Heart right ventricle (tissue), 16 donors: ENCODE results near the gene FRZB. TPM values are rescaled to one million over a fixed set of nuclear protein-coding genes. Genes with fewer than 3 reads are reported as not detected.
"Not testable (repeated sequence)": the region's sequence is repeated elsewhere in the genome, so short reads cannot be mapped to it uniquely, and the experiment has no call there.

Experiments
- ATAC-seq, 8 donors: fragments of 200-7000 bp; cut with Tn5 transposase; one replicate each; pipeline ENCODE4 v1.9.1; 2020; ENCODE audit warnings: mild to moderate bottlenecking in 8 of 8, moderate library complexity in 8 of 8, moderate number of reproducible peaks in 1 of 8
- DNase-seq, 2 donors: peaks; one replicate each; pipeline ENCODE4 v3.0.0-alpha.2; 2020
- H3K27ac ChIP-seq, 10 donors: fragments of 200-600 bp; sonication (generic) in 2 of 10; one replicate each; pipeline versions ENCODE4 v1.5.0 to v1.8.0; 2020 to 2022; ENCODE audit warnings: mild to moderate bottlenecking in 3 of 10
- H3K27me3 ChIP-seq, 7 donors: fragments of 200-600 bp; one replicate each; pipeline ENCODE4 v1.8.0; 2021 to 2022; ENCODE audit warnings: mild to moderate bottlenecking in 2 of 7
- H3K36me3 ChIP-seq, 9 donors: fragments of 200-600 bp; sonication (generic) in 1 of 9; one replicate each; pipeline versions ENCODE4 v1.5.0 to v1.8.0; 2020 to 2022; ENCODE audit warnings: mild to moderate bottlenecking in 2 of 9
- H3K4me1 ChIP-seq, 9 donors: fragments of 200-600 bp; sonication (generic) in 1 of 9; one replicate each; pipeline versions ENCODE4 v1.5.0 to v1.8.0; 2020 to 2022; ENCODE audit warnings: mild to moderate bottlenecking in 4 of 9
- H3K4me3 ChIP-seq, 10 donors: fragments of 200-600 bp; sonication (generic) in 2 of 10; one replicate each; pipeline versions ENCODE4 v1.5.0 to v1.8.0; 2020 to 2022; ENCODE audit warnings: mild to moderate bottlenecking in 7 of 10, moderate library complexity in 2 of 10
- H3K9me3 ChIP-seq, 11 donors: fragments of 200-600 bp in 10 of 11; sonication (generic) in 2 of 11; one replicate each; pipeline versions ENCODE4 v1.5.0 to v1.8.0; 2013 to 2022; ENCODE audit warnings: mild to moderate bottlenecking in 2 of 11, control low read depth in 1 of 11, moderate library complexity in 1 of 11
- CTCF ChIP-seq, 9 donors: fragments of 200-600 bp; sonication (generic) in 2 of 9; IDR thresholded peaks; one replicate each; pipeline versions ENCODE4 v1.5.0 to v1.8.0; 2021 to 2022; ENCODE audit warnings: antibody characterized with exemption in 9 of 9, mild to moderate bottlenecking in 5 of 9, moderate library complexity in 1 of 9
- WGBS, 2 donors: extraction: QIAGEN DNeasy Blood & Tissue Kit; methylation state at CpG; one replicate each; pipeline ENCODE4 v1.1.7; 2013; ENCODE audit warnings: inconsistent platforms in 1 of 2; 5-methylcytosine and 5-hydroxymethylcytosine counted together
- intact Hi-C, 10 donors: fragments of 100-400 bp; cut with DNase I; formaldehyde crosslinking; loops; one replicate each; pipeline versions ENCODE4 v1.11.1 to v1.14.2; 2022
- polyA plus RNA-seq, 2 donors: library from polyadenylated mRNA; stranded (reverse); fragments of 200-250 nt; gene quantifications; one replicate each; pipeline ENCODE4 v1.2.3, GENCODE V29; 2013
- total RNA-seq, 10 donors: library from RNA; stranded (reverse); fragmentation: NEBNext Ultra II Directional in 3 of 10; extraction: Animal tissue kit (Norgen Biotek cat#: 25700) in 3 of 10; gene quantifications; one replicate each; pipeline versions ENCODE4 v1.2.1 to v1.2.4, GENCODE V29; 2021 to 2023
- donor health status: Arrhythmogenic right ventricular cardiomyopathy.
- donor health status: ischemic (EF 13 %, LVEDD 7.1; RV severe dilation, severe dysfunction).
- donor health status: healthy with polysubstance abuse.
- donor health status: DM: no; HTN: yes; CAD: no.
- donor health status: DM: no; HTN: no; CAD: no.
- donor health status: ischemic (EF 25% LVEDD 6.9; RV normal size, moderate dysfunction).
- donor health status: ischemic (EF 25% LVEDD 5.7; RV mildly dilated, moderate dysfunction).
- donor health status: healthy.
- donor health status: DM: yes; HTN: yes; CAD: no.
- donor health status: Ischemic cardiomyopathy.
- donor health status: ischemic (EF 35%, LVEDD 5.7; RV mildly dilated, moderate dysfunction).
- donor health status: nonischemic (EF 11% LVEDD 7.7; RV severe dilation, severe dysfunction).
- donor health status: DM: yes; HTN: yes; CAD: no.
- donor health status: PGD.
- donor health status: ischemic (EF 29% LVEDD 5.4; RV normal size, mild dysfunction).
- donor health status: nonischemic (EF 23%, LVEDD 6.1; RV moderate dilation, normal function).

FRZB gene
- total and polyA plus RNA-seq, 12 donors = 0.85 to 5.7 (median 2.2) TPM

- Histone ChIP-seq H3K4me3 (no peak overlapping the region), H3K27ac (no peak overlapping the region), H3K27me3 (no peaks in the 10 kb centered on the region), H3K4me1 (no peaks in the 10 kb centered on the region), H3K36me3 (no peaks in the 10 kb centered on the region), H3K9me3 (peaks cover 0 to 3% (median 0%) of the 10 kb centered on the region in 11 donors)
- ATAC-seq (no peak), DNase-seq (no peak)
- 93% methylated on average over 4 of the region's 4 CpGs for WGBS, 2 donors
- intact Hi-C loops = no loop called here
- TF ChIP-seq CTCF (IDR thresholded peaks at IDR 0.05) = no peak
Measured at GRCh38 chr2:182895169-182895568, 28.7 kb upstream of the FRZB start.

- 94 to 97% methylated on average over 9 of the region's 9 CpGs for WGBS, 2 donors
- DNase-seq (no peak), ATAC-seq (peak in 1 of 8 donors; percentile 26)
- Histone ChIP-seq H3K27me3 (no peaks in the 10 kb centered on the region), H3K36me3 (no peaks in the 10 kb centered on the region), H3K4me3 (no peak overlapping the region), H3K4me1 (no peaks in the 10 kb centered on the region), H3K27ac (no peak overlapping the region), H3K9me3 (peaks cover 0 to 3% (median 0%) of the 10 kb centered on the region in 11 donors)
- intact Hi-C loops = no loop called here
- no peak for TF ChIP-seq CTCF (IDR thresholded peaks at IDR 0.05)
Measured at GRCh38 chr2:182894174-182894573, 27.7 kb upstream of the FRZB start.

GRCh38 chr2:182893666-182894065 is 27.2 kb upstream of the FRZB start:
- H3K27ac ChIP-seq = no peak overlapping the region
- intact Hi-C loops = no loop called here

DNA sequence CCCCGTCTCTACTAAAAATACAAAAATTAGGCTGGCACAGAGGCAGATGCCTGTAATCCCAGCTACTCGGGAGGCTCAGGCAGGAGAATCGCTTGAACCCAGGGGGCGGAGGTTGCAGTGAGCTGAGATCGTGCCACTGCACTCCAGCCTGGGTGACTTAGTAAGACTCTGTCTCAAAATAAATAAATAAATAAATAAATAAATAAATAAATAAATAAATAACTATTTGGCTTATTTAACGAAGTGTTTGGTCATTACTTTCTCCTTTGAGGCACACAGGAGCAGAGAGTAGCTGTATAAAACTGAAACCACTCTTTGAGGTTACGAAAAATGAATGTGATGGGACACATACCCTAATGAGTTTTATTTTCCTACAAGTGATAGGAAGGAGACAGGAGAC is 26.6 kb upstream of the FRZB start:
- H3K4me1 ChIP-seq, H3K27ac ChIP-seq, H3K9me3 ChIP-seq, H3K36me3 ChIP-seq, DNase-seq, H3K27me3 ChIP-seq, H3K4me3 ChIP-seq, ATAC-seq, intact Hi-C loops: not testable (repeated sequence)
- WGBS, 2 donors = 94 to 100% methylated on average over 7 of the region's 7 CpGs

More at GRCh38 chr2:182893666-182894065, 27.2 kb upstream of the FRZB start:
- WGBS, 2 donors = 88 to 97% methylated on average over 11 of the region's 11 CpGs
- Histone ChIP-seq H3K36me3 (no peaks in the 10 kb centered on the region), H3K4me1 (no peaks in the 10 kb centered on the region), H3K4me3 (no peak overlapping the region), H3K9me3 (peaks cover 0 to 3% (median 0%) of the 10 kb centered on the region in 11 donors), H3K27me3 (no peaks in the 10 kb centered on the region)
- no peak for ATAC-seq
- DNase-seq = no peak
- no peak for TF ChIP-seq CTCF (IDR thresholded peaks at IDR 0.05)

- 67 to 82% methylated on average over 4 of the region's 4 CpGs for WGBS, 2 donors
- H3K4me1 ChIP-seq = no peaks in the 10 kb centered on the region
- no peaks in the 10 kb centered on the region for H3K27me3 ChIP-seq
- TF ChIP-seq CTCF (IDR thresholded peaks at IDR 0.05) = no peak
- no peak overlapping the region for H3K4me3 ChIP-seq
- H3K36me3 ChIP-seq = no peaks in the 10 kb centered on the region
- intact Hi-C loops = no loop called here
- no peak overlapping the region for H3K27ac ChIP-seq
- ATAC-seq = no peak
- peaks cover 0 to 3% (median 0%) of the 10 kb centered on the region in 11 donors for H3K9me3 ChIP-seq
- DNase-seq = no peak
Measured at GRCh38 chr2:182891611-182892010, 25.2 kb upstream of the FRZB start.
